OCI-M1 (cell line): Measurements from ENCODE around the gene IRAG1.
"Not testable (repeated sequence)": the region's sequence is repeated elsewhere in the genome, so short reads cannot be mapped to it uniquely, and the experiment has no call there.

ENCODE experiments used
- DNase-seq: peaks from one replicate; lab custom pipeline; 2025; lab: John Stamatoyannopoulos, UW

IRAG1 gene

GRCh38 chr11:10701982-10702381 lies 8.4 kb upstream of the IRAG1 start:
- no peak for DNase-seq

- DNase-seq, result no peak
These were observed 5.5 kb upstream of the IRAG1 start for GRCh38 chr11:10699072-10699471.

- DNase-seq, result no peak
These were observed 3.7 kb upstream of the IRAG1 start for GRCh38 chr11:10697323-10697620.

- no peak for DNase-seq
These were observed 3.1 kb upstream of the IRAG1 start for GRCh38 chr11:10696468-10697322.

- no peak for DNase-seq
These were observed 2.3 kb upstream of the IRAG1 start for GRCh38 chr11:10695833-10696232.

- no peak for DNase-seq
These were observed 1.1 kb upstream of the IRAG1 start for GRCh38 chr11:10694486-10695239.

- no peak for DNase-seq
These were observed 932 bp downstream of the IRAG1 start for GRCh38 chr11:10692531-10693115.

- peak; percentile 24 for DNase-seq
These were observed 5.2 kb downstream of the IRAG1 start for GRCh38 chr11:10688401-10688800.

- peak; percentile 52 for DNase-seq
These were observed 7.2 kb downstream of the IRAG1 start for GRCh38 chr11:10686311-10686710.

GRCh38 chr11:10683429-10683828 lies 10.1 kb downstream of the IRAG1 start:
- no peak for DNase-seq

GRCh38 chr11:10680956-10681487 lies 12.5 kb downstream of the IRAG1 start:
- no peak for DNase-seq

GRCh38 chr11:10680279-10680678 lies 13.3 kb downstream of the IRAG1 start:
- DNase-seq, result not testable (repeated sequence)

- DNase-seq, result no peak
These were observed 13.9 kb downstream of the IRAG1 start for GRCh38 chr11:10679644-10680043.

GRCh38 chr11:10678101-10678500 lies 15.5 kb downstream of the IRAG1 start:
- no peak for DNase-seq

- no peak for DNase-seq
These were observed 16.6 kb downstream of the IRAG1 start for GRCh38 chr11:10676919-10677318.

GRCh38 chr11:10674911-10675440 lies 18.6 kb downstream of the IRAG1 start:
- DNase-seq, result no peak

- no peak for DNase-seq
These were observed 19.1 kb downstream of the IRAG1 start for GRCh38 chr11:10674440-10674855.

- DNase-seq, result no peak
These were observed 20.0 kb downstream of the IRAG1 start for GRCh38 chr11:10673501-10674062.

- no peak for DNase-seq
These were observed 23.5 kb downstream of the IRAG1 start for GRCh38 chr11:10670099-10670498.

- no peak for DNase-seq
These were observed 24.1 kb downstream of the IRAG1 start for GRCh38 chr11:10669258-10670033.

- no peak for DNase-seq
These were observed 26.1 kb downstream of the IRAG1 start for GRCh38 chr11:10667521-10667885.
